Measurements from ENCODE around the gene NEUROG3.

The NEUROG3 gene

GRCh38 chr10:69573056-69573806, at the start of gene NEUROG3:
TSS of gene NEUROG3 (minus strand) at chr10:69573422. CDS start at chr10:69573043, 379 bp downstream.
- DNase-seq, result no peak

DNA sequence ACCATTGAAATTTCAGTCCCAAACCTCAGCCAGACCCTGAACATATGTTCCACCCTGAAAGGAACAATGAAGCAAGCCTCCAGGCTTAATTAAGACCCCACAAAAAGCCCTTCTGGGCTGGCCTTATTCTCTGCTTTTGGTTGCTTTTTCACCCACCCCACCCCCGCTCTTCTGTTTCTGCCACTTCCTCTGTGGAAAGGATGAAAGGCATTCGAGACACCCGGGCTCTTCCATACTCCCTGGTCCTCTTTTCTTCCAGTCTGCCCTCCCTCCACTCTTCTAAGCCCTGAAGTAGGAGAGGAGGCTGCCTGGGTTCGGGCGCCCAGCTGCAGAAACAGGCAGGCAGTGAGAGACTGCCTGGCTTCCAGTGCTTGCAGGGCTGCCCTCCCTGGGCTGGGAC, 47.4 kb upstream of the NEUROG3 start:
- no peak for DNase-seq

DNA sequence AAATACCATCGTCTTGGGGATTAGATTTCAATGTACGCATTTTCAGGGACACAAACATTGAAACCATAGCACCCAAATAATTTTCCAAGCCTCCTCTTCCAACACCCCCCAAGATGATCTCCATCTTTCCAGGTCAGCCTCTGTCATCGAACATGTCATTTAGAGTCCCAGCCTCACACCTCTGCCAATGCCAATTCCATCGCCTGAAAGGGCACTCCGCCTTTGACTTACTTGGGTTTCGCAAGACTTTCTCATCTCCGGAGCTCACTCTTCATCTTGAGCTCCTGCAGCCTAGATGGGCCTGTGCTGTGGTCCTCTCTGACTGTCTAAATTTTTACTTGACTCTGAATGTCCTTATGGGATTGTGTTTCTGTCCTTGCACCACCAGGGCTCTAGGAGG, 46.4 kb upstream of the NEUROG3 start:
- DNase-seq, result no peak

DNA sequence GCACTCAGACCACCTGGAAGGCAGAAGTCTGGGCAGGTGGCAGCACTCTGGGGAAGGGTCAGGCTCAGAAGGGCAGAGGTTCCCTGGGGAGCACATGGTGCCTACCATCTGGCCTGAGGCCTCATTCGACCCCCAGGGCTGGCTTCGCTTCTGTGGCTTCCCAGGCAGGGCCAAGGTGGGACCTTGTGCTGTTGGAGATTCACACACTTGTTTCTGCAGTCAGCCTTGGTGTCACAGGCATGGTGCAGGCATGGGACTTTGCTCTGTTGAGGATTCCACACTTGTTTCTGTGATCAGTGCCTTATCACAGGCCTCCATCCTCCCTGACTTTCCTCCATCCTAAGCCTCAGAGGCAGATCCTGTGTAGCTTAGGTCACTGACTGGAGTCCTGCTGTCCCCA, 45.5 kb upstream of the NEUROG3 start:
- no peak for DNase-seq

- no peak for DNase-seq
Measured at GRCh38 chr10:69616358-69616757, 43.1 kb upstream of the NEUROG3 start.

- no peak for DNase-seq
Measured at GRCh38 chr10:69614130-69614529, 40.9 kb upstream of the NEUROG3 start.

DNA sequence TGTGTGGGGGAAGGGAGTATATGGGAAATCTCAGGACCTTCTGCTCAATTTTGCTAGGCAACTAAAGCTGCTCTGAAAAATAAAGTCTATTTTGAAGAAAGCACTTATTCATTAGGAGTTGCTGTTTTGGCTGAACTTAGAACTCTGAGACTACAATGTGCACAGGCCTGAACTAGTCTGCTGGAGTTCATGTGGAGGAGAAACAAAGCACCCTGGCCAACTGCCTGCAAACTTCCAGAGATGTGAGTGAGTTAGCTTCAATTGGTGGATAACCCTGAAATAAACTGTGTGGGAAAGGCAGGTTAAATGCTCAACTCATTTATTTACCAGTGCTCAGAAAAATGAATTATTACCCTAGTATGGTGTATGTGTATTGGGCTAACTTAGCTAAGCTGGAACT, 39.5 kb upstream of the NEUROG3 start:
- DNase-seq, result no peak

DNA sequence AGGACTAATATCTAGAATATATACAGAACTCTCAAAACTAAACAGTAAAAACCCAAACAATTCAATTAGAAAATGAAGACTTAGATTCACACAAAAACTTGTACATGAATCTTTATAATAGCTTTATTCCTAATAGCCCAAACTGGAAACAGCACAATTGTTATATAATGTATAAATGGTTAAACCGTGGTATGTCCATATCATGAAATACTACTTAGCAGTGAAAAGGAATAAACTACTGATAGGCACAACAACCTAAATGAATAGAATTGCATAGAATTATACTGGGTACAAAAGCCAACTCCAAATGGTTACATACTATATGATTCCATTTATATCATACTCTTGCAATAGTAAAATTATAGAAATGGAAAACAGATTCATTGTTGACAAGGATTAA, 35.9 kb upstream of the NEUROG3 start:
- no peak for DNase-seq

- no peak for DNase-seq
Measured at GRCh38 chr10:69600761-69601330, 27.6 kb upstream of the NEUROG3 start.

- no peak for DNase-seq
Measured at GRCh38 chr10:69588358-69588757, 15.1 kb upstream of the NEUROG3 start.

DNA sequence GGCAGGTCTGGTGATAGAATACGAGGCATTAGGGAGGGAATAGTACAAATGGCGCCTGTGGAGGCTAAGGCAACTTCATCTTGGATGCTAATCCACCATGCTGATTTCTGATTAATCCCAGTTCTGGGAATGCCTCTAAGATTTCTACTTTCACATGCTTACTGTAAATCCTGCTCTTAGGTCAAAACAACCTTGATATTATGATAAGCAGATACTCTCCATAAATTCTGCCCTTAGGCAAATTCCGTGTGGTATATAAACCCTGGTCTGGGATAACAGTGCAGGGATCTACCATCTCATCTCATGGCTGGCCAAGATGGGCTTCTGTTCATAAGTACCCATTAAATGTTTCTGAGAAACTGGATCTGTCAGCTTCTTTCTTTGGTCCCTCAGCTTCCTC, 11.4 kb upstream of the NEUROG3 start:
- no peak for DNase-seq

GRCh38 chr10:69583106-69583505, 9.9 kb upstream of the NEUROG3 start:
- no peak for DNase-seq

- DNase-seq, result no peak
Measured at GRCh38 chr10:69580435-69580834, 7.2 kb upstream of the NEUROG3 start.

DNA sequence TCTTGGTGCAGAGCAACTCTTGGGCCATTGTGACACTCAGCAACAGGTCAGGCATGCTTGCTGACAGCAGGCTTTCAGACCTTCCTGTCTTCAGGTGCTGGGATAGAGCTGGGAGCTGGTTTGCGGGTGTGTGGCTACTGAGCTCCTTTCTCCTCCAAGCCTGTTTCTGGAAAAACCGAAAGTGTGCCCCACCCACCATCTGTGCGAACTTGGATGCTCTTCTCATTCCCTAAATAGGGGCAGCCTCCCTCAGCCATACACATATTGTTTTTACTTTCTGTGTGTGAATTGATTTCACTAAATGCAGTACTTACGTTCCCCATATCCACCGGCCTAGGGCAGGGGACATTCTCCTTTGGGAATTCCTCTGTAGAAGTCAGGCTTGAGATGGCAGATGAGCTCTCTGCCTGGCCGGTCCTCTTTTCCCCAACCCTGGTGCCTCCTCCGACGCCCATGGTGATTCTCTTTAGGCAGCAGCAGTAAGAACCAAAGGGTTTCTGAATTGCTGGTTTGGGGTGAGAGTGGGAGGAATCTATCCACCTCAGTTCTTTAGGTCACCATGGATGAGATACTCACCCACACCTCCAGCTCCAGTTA, 6.3 kb upstream of the NEUROG3 start:
- no peak for DNase-seq

- DNase-seq, result no peak
Measured at GRCh38 chr10:69578508-69578991, 5.3 kb upstream of the NEUROG3 start.

DNA sequence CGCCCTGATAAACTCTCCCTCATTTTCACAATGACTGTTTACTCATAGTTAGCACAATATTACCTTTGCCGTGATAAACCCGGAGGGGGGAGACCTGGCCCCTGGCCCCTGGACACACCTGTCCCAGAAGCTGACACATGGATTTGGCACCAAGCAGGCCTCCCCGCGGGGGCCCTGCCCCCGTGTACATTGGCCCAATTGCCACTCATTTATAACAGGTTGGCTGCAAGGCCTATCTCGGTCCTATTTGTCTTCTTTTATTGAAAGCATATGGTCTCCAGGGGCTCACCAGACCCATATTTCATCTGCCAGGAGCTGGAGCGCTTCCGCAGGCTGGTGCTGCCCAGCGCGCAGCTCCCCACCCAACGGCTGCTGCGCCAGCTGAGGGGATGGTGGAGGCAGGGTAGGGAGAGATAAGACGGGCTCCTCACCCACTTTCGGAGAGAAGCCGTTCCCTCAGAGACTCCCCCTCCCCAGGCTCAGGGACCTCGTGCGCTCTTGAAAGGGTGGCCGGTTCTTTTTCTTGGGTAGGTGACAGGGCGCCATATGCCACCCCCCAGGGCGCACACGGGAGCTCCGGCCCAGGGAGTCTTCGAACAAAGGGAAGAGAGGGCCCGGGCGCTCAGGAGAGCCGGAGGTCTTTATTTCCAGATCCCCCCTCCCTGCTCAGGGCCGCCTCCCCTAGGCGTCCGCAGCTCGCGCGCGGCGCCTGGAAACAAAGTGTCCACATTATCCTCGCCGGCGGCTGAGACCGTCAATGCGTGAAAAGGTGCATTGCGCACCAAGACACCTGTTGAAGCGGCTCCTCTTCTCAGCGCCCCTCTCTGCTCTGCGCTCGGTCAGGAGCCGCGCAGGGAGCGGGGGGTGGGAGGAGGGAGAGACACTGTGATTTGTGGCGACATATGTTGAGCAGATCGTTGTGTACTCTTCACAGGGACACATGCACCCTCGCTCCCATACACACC, 4.3 kb upstream of the NEUROG3 start:
- no peak for DNase-seq

DNA sequence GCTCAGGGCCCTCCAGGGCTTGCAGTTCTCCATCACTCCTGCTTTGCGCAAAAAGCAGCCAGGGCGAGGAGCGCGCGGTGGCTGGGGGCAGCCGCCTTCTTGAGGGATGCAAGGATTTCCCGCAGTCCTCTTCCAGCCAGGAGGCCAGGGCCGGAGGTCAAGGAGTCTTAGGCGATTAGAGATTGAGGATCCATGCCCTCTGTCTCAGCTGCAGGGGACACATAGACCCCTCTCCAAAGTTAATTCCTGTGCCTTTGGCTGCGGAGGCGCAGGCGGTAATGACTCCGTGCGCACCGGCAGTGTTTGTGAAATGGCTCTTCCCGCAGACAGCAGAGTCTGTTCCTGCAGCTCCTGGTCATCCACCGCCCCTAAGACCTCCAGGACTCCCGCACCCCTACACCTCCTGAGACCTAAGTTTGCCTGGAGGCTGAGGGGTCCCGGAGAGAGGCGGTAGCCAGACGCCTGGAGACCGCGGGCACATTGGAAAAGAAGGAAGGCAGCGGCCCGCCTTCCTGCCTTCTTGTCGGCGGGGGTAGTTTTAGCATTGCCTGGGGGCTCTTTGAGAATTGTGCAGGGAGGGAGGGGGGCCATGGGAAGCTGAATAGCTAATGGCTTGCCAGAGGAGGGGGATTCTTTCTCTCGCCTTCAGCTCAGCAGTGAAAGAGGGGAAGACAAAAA, 3.3 kb upstream of the NEUROG3 start:
- no peak for DNase-seq

DNA sequence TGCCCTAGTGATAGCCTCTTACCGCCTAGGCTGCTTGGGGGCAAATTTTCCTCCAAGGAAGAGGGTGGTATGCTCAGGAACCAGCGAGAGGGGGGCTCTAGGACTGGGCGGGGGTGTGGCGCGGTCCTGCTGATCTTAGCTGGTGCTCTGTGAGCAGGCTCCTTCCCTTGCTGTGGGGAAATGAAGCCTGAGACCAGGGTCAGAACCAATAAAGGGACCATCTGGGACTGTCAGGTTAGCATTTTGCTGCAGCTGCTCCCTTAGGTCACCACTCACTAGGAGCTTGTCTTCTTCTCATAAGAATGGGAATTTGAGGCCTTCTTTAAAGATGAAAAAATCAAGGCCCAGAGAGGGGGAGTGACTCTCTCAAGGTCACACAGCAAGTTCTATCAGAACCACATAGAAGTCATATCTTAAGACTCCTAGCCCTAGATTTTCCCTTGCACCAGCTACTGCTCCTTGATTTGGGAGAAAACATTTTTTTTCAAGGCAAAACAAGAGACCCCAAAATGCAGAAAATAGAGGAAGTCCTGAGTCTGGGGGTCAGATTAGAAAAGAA, 2.0 kb upstream of the NEUROG3 start:
- DNase-seq, result no peak

GRCh38 chr10:69574571-69574978, 1.4 kb upstream of the NEUROG3 start:
- no peak for DNase-seq

GRCh38 chr10:69572159-69573055, 815 bp downstream of the NEUROG3 start:
- DNase-seq, result no peak

DNA sequence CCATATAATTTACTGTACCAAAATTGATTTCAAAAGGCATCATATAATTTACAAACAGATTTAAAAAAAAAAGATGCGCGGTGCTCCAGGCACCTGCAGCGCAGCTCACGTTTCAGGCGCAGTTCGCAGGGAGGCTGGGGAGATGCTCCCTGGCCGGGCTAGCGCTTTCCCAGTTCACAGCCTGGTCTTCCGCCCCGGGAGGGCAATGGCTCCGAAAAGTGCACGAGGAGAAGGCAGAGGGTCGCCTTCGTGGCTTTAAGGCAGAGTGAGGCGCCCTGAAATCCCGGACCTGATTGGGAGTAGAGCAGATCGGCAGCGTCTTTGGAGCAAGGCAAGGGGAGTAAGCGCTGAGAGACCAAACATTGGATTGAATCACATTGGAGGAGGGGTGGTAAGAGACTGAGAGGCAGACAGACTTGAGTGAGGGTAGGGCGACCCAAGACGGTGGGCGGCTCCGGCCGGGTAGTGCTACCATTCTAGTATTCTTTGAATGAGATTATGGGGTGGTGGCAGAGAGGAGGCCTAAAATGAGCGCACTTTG, 1.5 kb downstream of the NEUROG3 start:
- DNase-seq, result no peak
